Measurements from ENCODE around the gene TMEM184A.

- TF ChIP-seq CTCF (IDR thresholded peaks at IDR 0.05) (no peak), POLR2A (IDR thresholded peaks at IDR 0.05) (no peak)
Measured at GRCh38 chr7:1523844-1524243, 32.2 kb downstream of the TMEM184A start.

Data from uterus (tissue), 2 donors.